Measurements from ENCODE around the gene DOK4. TPM values are rescaled to one million over a fixed set of nuclear protein-coding genes. Genes with fewer than 3 reads are reported as not detected.
A peak's percentile ranks its signal among the peaks of the same experiment; 100 is the strongest.

The DOK4 gene
- total and polyA plus RNA-seq, 5 donors from 2014 or later = 0.99 to 1.8 (median 1.2) TPM

- Mint-ChIP-seq H3K27ac (no peak overlapping the region), H3K4me1 (peaks cover 0 to 26% (median 9%) of the 10 kb centered on the region in 4 donors), H3K9me3 (peaks cover 0 to 2% (median 0%) of the 10 kb centered on the region in 7 donors), H3K4me3 (peak overlapping the region in 1 of 4 donors; percentile 29), H3K36me3 (no peaks in the 10 kb centered on the region), H3K27me3 (peaks cover 33% of the 10 kb centered on the region)
- H3K36me3 ChIP-seq (ENCODE audit: control insufficient read depth, insufficient read depth, low read length) = no peaks in the 10 kb centered on the region
- no peak for ATAC-seq (ENCODE audit: low read depth in 2 of 2)
- H3K4me3 ChIP-seq (ENCODE audit: low read depth, low read length) = no peak overlapping the region
- H3K27ac ChIP-seq (ENCODE audit: insufficient read depth, low read length, poor library complexity, severe bottlenecking) = no peak overlapping the region
- no peaks in the 10 kb centered on the region for H3K27me3 ChIP-seq (ENCODE audit: control insufficient read depth, insufficient read depth, low read length)
- H3K9me3 ChIP-seq (ENCODE audit: control insufficient read depth in 2 of 2, low read length in 2 of 2) = no peaks in the 10 kb centered on the region
- DNase-seq = no peak
- peaks cover 15% of the 10 kb centered on the region for H3K4me1 ChIP-seq (ENCODE audit: control insufficient read depth, insufficient read depth, low read length, poor library complexity, severe bottlenecking)
Measured at GRCh38 chr16:57489229-57489628, 2.9 kb upstream of the DOK4 start.

- DNase-seq (no peak), ATAC-seq (ENCODE audit: low read depth in 2 of 2) (no peak)
- H3K36me3 ChIP-seq (ENCODE audit: control insufficient read depth, insufficient read depth, low read length) = no peaks in the 10 kb centered on the region
- H3K4me3 ChIP-seq (ENCODE audit: low read depth, low read length) = no peak overlapping the region
- H3K27ac ChIP-seq (ENCODE audit: insufficient read depth, low read length, poor library complexity, severe bottlenecking) = no peak overlapping the region
- no peaks in the 10 kb centered on the region for H3K27me3 ChIP-seq (ENCODE audit: control insufficient read depth, insufficient read depth, low read length)
- Mint-ChIP-seq H3K9me3 (peaks cover 0 to 2% (median 0%) of the 10 kb centered on the region in 7 donors), H3K36me3 (no peaks in the 10 kb centered on the region), H3K4me1 (peaks cover 0 to 29% (median 9%) of the 10 kb centered on the region in 4 donors), H3K4me3 (peak overlapping the region; percentile 69 to 87 (median 76)), H3K27me3 (peaks cover 25% of the 10 kb centered on the region), H3K27ac (peak overlapping the region; percentile 13 to 47 (median 43))
- peaks cover 15% of the 10 kb centered on the region for H3K4me1 ChIP-seq (ENCODE audit: control insufficient read depth, insufficient read depth, low read length, poor library complexity, severe bottlenecking)
- H3K9me3 ChIP-seq (ENCODE audit: control insufficient read depth in 2 of 2, low read length in 2 of 2) = no peaks in the 10 kb centered on the region
Measured at GRCh38 chr16:57486858-57487834, 853 bp upstream of the DOK4 start.

- Histone ChIP-seq H3K36me3 (ENCODE audit: control insufficient read depth, insufficient read depth, low read length) (no peaks in the 10 kb centered on the region), H3K27ac (ENCODE audit: insufficient read depth, low read length, poor library complexity, severe bottlenecking) (no peak overlapping the region), H3K4me3 (ENCODE audit: low read depth, low read length) (no peak overlapping the region), H3K27me3 (ENCODE audit: control insufficient read depth, insufficient read depth, low read length) (no peaks in the 10 kb centered on the region), H3K4me1 (ENCODE audit: control insufficient read depth, insufficient read depth, low read length, poor library complexity, severe bottlenecking) (peaks cover 15% of the 10 kb centered on the region), H3K9me3 (ENCODE audit: control insufficient read depth in 2 of 2, low read length in 2 of 2) (no peaks in the 10 kb centered on the region)
- Mint-ChIP-seq H3K9me3 (peaks cover 0 to 2% (median 0%) of the 10 kb centered on the region in 7 donors), H3K4me1 (peaks cover 0 to 29% (median 9%) of the 10 kb centered on the region in 4 donors), H3K4me3 (peak overlapping the region; percentile 68 to 91 (median 87)), H3K27ac (peak overlapping the region in 2 of 3 donors; percentile 60 to 83), H3K36me3 (no peaks in the 10 kb centered on the region), H3K27me3 (peaks cover 16% of the 10 kb centered on the region)
- ATAC-seq (ENCODE audit: low read depth in 2 of 2) (no peak), DNase-seq (no peak)
Measured at GRCh38 chr16:57485091-57485915, 990 bp downstream of the DOK4 start.

DNA sequence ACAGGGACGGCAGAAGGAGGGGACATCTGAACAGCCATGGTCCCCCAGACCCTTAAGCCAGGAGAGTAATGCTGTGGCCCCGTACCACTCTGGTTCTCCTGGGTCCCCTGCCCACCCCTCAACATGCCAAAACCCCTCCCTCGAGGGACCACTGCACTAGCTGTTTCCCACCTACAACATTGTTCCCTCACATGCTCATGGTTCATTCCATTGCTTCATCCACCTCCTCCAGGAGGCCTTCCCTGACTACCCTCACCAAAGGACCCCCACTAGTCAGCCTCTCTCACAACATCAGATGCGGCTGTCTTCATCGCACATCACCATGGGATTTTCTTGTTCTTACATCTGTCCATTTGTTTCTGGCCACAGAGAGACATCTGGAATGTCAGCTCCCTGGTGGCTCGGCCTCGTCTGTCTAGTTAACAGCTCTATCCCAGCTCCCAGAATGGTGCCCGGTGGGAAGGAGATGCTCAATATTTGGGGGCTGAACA lies 1.7 kb downstream of the DOK4 start:
- Mint-ChIP-seq H3K27me3 (peaks cover 13% of the 10 kb centered on the region), H3K36me3 (no peaks in the 10 kb centered on the region), H3K4me1 (peaks cover 0 to 29% (median 9%) of the 10 kb centered on the region in 4 donors), H3K27ac (peak overlapping the region in 1 of 3 donors; percentile 32), H3K4me3 (peak overlapping the region in 3 of 4 donors; percentile 21 to 68 (median 68)), H3K9me3 (peaks cover 0 to 2% (median 0%) of the 10 kb centered on the region in 7 donors)
- Histone ChIP-seq H3K9me3 (ENCODE audit: control insufficient read depth in 2 of 2, low read length in 2 of 2) (no peaks in the 10 kb centered on the region), H3K4me3 (ENCODE audit: low read depth, low read length) (no peak overlapping the region), H3K36me3 (ENCODE audit: control insufficient read depth, insufficient read depth, low read length) (no peaks in the 10 kb centered on the region), H3K27ac (ENCODE audit: insufficient read depth, low read length, poor library complexity, severe bottlenecking) (no peak overlapping the region), H3K27me3 (ENCODE audit: control insufficient read depth, insufficient read depth, low read length) (no peaks in the 10 kb centered on the region), H3K4me1 (ENCODE audit: control insufficient read depth, insufficient read depth, low read length, poor library complexity, severe bottlenecking) (peaks cover 15% of the 10 kb centered on the region)
- no peak for ATAC-seq (ENCODE audit: low read depth in 2 of 2)
- no peak for DNase-seq

DNA sequence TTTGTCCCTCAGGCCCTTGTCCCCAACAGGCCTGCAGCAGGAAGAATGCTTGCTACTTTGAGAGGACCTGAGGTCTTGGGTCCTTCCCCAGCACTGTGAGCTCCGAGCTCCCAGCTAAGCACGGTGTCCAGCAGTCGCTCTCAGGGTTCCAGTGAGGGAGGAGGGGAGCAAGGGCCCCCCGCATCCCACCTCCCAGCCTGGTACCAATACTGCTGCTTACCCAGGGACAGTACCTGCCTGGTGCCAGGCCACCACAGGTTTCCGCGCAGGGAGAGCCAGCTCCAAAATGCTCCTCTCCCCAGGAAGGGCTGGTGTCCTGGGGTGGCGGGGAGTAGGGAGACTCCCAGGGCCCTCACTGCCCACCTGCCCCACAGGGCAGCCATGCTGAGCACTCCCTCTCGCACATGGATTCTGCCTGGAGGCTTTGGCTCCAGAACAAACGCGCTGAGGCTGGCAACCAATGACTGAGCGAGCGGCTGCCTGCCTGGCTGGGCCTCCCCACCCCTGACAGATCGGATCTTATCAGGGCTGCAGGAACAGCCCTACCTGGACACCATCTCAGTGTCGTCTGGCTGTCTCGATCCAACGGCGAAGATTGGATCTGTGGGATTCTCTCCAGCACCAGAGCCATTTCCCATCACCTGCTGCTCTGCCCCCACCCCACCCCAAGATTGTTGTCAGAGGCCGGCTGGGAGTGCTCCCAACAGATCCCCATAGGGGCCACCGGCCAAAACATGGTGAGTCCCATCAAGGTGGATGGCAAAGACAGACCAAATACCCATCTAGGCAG lies 2.4 kb downstream of the DOK4 start:
- Histone ChIP-seq H3K9me3 (ENCODE audit: control insufficient read depth in 2 of 2, low read length in 2 of 2) (no peaks in the 10 kb centered on the region), H3K36me3 (ENCODE audit: control insufficient read depth, insufficient read depth, low read length) (no peaks in the 10 kb centered on the region), H3K27me3 (ENCODE audit: control insufficient read depth, insufficient read depth, low read length) (no peaks in the 10 kb centered on the region), H3K27ac (ENCODE audit: insufficient read depth, low read length, poor library complexity, severe bottlenecking) (no peak overlapping the region), H3K4me1 (ENCODE audit: control insufficient read depth, insufficient read depth, low read length, poor library complexity, severe bottlenecking) (peaks cover 15% of the 10 kb centered on the region), H3K4me3 (ENCODE audit: low read depth, low read length) (no peak overlapping the region)
- H3K27ac Mint-ChIP-seq = no peak overlapping the region
- no peak for DNase-seq
- no peak for ATAC-seq (ENCODE audit: low read depth in 2 of 2)
- H3K9me3 Mint-ChIP-seq = peaks cover 0 to 2% (median 0%) of the 10 kb centered on the region in 7 donors
- peak overlapping the region in 1 of 4 donors; percentile 18 for H3K4me3 Mint-ChIP-seq
- no peaks in the 10 kb centered on the region for H3K36me3 Mint-ChIP-seq
- H3K27me3 Mint-ChIP-seq = peaks cover 11% of the 10 kb centered on the region
- H3K4me1 Mint-ChIP-seq = peaks cover 0 to 29% (median 9%) of the 10 kb centered on the region in 4 donors

DNA sequence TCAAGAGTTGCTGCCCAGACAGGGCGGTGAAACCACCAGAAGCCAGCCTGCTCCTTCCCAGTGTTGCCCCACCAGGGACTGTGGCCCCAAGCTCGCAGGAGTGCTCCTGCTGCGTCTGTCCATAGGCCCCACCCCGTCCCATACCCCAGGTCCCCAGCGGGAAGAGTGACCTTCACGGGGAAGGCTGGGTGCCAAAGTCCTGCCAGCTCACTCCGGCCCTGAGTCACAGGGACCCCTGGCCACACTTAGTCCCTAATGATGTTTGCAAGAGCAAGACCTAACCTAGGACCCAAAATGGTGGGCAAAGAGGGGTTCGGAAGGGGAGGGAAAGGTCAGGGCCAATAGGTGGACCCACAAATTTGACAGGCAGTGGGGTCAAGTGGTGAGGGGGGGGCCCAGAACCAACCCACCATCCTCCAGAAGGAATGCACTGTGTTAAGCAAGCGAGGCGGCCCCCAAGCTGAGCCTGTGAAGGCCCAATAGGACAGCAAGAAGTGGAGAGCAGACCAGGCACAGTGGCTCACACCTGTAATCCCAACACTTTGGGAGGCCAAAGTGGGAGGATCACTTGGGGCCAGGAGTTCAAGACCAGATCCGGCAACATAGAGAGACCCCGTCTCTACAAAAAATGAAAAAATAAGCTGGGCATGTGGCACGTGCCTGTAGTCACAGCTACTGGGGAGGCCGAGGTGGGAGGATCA lies 3.3 kb downstream of the DOK4 start:
- Mint-ChIP-seq H3K36me3 (no peaks in the 10 kb centered on the region), H3K4me1 (peaks cover 0 to 32% (median 9%) of the 10 kb centered on the region in 4 donors), H3K9me3 (no peaks in the 10 kb centered on the region), H3K4me3 (peak overlapping the region in 2 of 4 donors; percentile 67 to 80), H3K27ac (no peak overlapping the region), H3K27me3 (peaks cover 11% of the 10 kb centered on the region)
- no peak overlapping the region for H3K27ac ChIP-seq (ENCODE audit: insufficient read depth, low read length, poor library complexity, severe bottlenecking)
- H3K36me3 ChIP-seq (ENCODE audit: control insufficient read depth, insufficient read depth, low read length) = no peaks in the 10 kb centered on the region
- H3K4me1 ChIP-seq (ENCODE audit: control insufficient read depth, insufficient read depth, low read length, poor library complexity, severe bottlenecking) = peaks cover 15% of the 10 kb centered on the region
- H3K4me3 ChIP-seq (ENCODE audit: low read depth, low read length) = no peak overlapping the region
- no peak for ATAC-seq (ENCODE audit: low read depth in 2 of 2)
- no peak for DNase-seq
- no peaks in the 10 kb centered on the region for H3K9me3 ChIP-seq (ENCODE audit: control insufficient read depth in 2 of 2, low read length in 2 of 2)
- H3K27me3 ChIP-seq (ENCODE audit: control insufficient read depth, insufficient read depth, low read length) = no peaks in the 10 kb centered on the region

Measured in CD4-positive, CD25-positive, alpha-beta regulatory T cell (primary cell).